MM.1S (cell line): ENCODE measurements around the gene CCDC27.

ENCODE experiments used
- DNase-seq: peaks from one replicate; pipeline ENCODE4 v3.0.0-alpha.2; 2015
- H2AFZ ChIP-seq: fragments of 300-600 bp; sonication (generic); 2 replicates; pipeline ENCODE4 v1.6.0; 2016; ENCODE audit warnings: antibody characterized with exemption, low read length
- H3F3A ChIP-seq: fragments of 300-600 bp; sonication (generic); 2 replicates; pipeline ENCODE4 v1.6.1; 2016; ENCODE audit warnings: mild to moderate bottlenecking, antibody characterized with exemption, low read length, moderate library complexity, mixed read lengths; ENCODE audit not compliant: insufficient read depth
- H3K27ac ChIP-seq: fragments of 300-600 bp; sonication (generic); 2 replicates; pipeline ENCODE4 v1.5.1; 2016; ENCODE audit warnings: mild to moderate bottlenecking, low read length
- H3K27me3 ChIP-seq: fragments of 300-600 bp; sonication (generic); replicated peaks from 2 replicates; pipeline ENCODE4 v1.6.0; 2016; ENCODE audit warnings: low read length; ENCODE audit not compliant: insufficient read depth
- H3K36me3 ChIP-seq: fragments of 300-600 bp; sonication (generic); replicated peaks from 2 replicates; pipeline ENCODE4 v1.6.1; 2016; ENCODE audit warnings: mild to moderate bottlenecking, low read length, mixed read lengths; ENCODE audit not compliant: insufficient read depth
- H3K4me1 ChIP-seq: fragments of 300-600 bp; sonication (generic); 2 replicates; pipeline ENCODE4 v1.6.1; 2016; ENCODE audit warnings: low read length, mixed read lengths
- H3K4me2 ChIP-seq: fragments of 300-600 bp; sonication (generic); 2 replicates; pipeline ENCODE4 v1.6.0; 2016; ENCODE audit warnings: low read depth, low read length
- H3K4me3 ChIP-seq: fragments of 300-600 bp; sonication (generic); 2 replicates; pipeline ENCODE4 v1.5.1; 2016; ENCODE audit warnings: low read length, mixed read lengths
- H3K79me2 ChIP-seq: fragments of 300-600 bp; sonication (generic); 2 replicates; pipeline ENCODE4 v1.6.1; 2016; ENCODE audit warnings: mixed run types, low read length, mixed read lengths
- H3K9ac ChIP-seq: fragments of 300-600 bp; sonication (generic); 2 replicates; pipeline ENCODE4 v1.6.1; 2016; ENCODE audit warnings: low read length, mixed read lengths
- H3K9me2 ChIP-seq: fragments of 300-600 bp; sonication (generic); replicated peaks from 2 replicates; pipeline ENCODE4 v1.6.1; 2016; ENCODE audit warnings: mild to moderate bottlenecking, low read length, mixed read lengths; ENCODE audit not compliant: insufficient read depth
- H3K9me3 ChIP-seq: fragments of 300-600 bp; sonication (generic); replicated peaks from 2 replicates; pipeline ENCODE4 v1.6.1; 2016; ENCODE audit warnings: mild to moderate bottlenecking, low read length, mixed read lengths; ENCODE audit not compliant: insufficient read depth
- H4K20me1 ChIP-seq: fragments of 300-600 bp; sonication (generic); 2 replicates; pipeline ENCODE4 v1.6.1; 2016; ENCODE audit warnings: mild to moderate bottlenecking, low read length, moderate library complexity, mixed read lengths; ENCODE audit not compliant: insufficient read depth
- EZH2 ChIP-seq: fragments of 300-600 bp; sonication (generic); optimal IDR thresholded peaks from 2 replicates; pipeline ENCODE3; 2017; ENCODE audit warnings: low read depth, mild to moderate bottlenecking, antibody characterized with exemption, low read length, mixed read lengths
- EZH2phosphoT487 ChIP-seq: fragments of 300-600 bp; sonication (generic); IDR thresholded peaks from 2 replicates; pipeline ENCODE4 v1.6.1; 2018; ENCODE audit warnings: antibody characterized with exemption, low read length
- TF ChIP-seq, protein P1 (sequence below): fragments of 300-600 bp; sonication (generic); IDR thresholded peaks from 2 replicates; pipeline ENCODE4 v1.5.1; 2016; ENCODE audit warnings: antibody characterized with exemption, low read length, mixed read lengths

Gene CCDC27

DNA sequence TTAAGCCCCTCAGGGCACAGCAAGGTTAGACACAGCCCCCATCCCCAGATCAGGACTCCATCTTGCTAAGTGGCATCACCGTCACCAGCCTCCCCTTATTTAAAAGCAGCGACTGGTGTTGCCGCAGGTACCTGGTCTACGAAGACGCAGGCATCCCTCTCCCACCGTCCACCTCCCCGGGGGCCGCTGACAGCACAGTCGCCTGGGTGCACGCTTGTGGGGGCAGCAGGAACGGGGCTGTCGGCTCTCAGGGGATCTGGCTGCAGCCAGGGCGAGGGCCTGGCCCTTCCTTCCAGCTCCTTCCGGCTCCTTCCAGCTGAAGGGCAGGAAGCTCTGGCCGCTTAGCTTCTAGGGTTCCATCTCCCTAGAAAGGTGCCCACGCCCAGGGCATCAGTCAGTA is 17.6 kb upstream of the CCDC27 start:
- H3K4me2 ChIP-seq = no peak overlapping the region
- no peaks in the 10 kb centered on the region for H3K9me2 ChIP-seq
- H3K9ac ChIP-seq = no peak overlapping the region
- H3F3A ChIP-seq = no peaks in the 10 kb centered on the region
- no peaks in the 10 kb centered on the region for H3K4me1 ChIP-seq
- no peaks in the 10 kb centered on the region for H3K79me2 ChIP-seq
- no peaks in the 10 kb centered on the region for H3K9me3 ChIP-seq
- no peaks in the 10 kb centered on the region for H4K20me1 ChIP-seq
- no peaks in the 10 kb centered on the region for H3K27me3 ChIP-seq
- TF ChIP-seq EZH2 (no peak), EZH2phosphoT487 (no peak)
- TF ChIP-seq, protein P1, sequence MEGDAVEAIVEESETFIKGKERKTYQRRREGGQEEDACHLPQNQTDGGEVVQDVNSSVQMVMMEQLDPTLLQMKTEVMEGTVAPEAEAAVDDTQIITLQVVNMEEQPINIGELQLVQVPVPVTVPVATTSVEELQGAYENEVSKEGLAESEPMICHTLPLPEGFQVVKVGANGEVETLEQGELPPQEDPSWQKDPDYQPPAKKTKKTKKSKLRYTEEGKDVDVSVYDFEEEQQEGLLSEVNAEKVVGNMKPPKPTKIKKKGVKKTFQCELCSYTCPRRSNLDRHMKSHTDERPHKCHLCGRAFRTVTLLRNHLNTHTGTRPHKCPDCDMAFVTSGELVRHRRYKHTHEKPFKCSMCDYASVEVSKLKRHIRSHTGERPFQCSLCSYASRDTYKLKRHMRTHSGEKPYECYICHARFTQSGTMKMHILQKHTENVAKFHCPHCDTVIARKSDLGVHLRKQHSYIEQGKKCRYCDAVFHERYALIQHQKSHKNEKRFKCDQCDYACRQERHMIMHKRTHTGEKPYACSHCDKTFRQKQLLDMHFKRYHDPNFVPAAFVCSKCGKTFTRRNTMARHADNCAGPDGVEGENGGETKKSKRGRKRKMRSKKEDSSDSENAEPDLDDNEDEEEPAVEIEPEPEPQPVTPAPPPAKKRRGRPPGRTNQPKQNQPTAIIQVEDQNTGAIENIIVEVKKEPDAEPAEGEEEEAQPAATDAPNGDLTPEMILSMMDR = no peak
- H3K27ac ChIP-seq = no peak overlapping the region
- H2AFZ ChIP-seq = no peak overlapping the region
- no peak for DNase-seq
- H3K4me3 ChIP-seq = no peak overlapping the region
- H3K36me3 ChIP-seq = no peaks in the 10 kb centered on the region

DNA sequence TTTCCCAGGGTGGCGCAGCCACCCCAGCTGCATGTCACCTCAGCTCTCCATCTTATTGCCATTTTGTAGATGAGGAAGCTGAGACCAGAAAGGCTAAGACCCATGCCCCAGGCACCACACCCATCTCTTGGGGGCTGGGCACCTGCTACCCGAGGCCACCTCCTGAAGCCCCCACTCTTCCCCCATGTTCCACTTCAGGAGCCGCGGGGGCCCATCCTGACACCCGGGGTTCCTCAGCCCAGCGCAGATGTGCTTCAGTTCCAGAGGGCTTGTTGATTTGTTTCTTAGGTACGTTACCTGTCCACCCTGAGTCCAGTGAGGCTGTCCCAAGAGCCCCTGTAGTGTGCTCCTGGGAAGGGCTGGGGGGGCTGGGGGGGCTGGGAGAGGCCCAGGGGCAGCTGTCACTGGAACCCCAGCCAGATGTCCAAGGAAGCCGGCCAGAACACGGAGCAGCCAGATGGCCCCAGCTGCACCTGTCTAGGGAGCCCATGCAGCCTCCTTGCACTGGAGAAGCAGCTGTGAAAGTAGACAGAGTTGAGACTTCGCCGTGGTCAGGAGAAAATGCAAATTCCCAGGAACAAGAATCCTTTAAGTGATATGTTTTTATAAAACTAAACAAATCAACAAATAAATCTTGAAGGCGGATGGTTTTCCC is 17.1 kb upstream of the CCDC27 start:
- Histone ChIP-seq H3K9me2 (no peaks in the 10 kb centered on the region), H2AFZ (no peak overlapping the region), H3K9ac (no peak overlapping the region), H3K4me2 (no peak overlapping the region), H4K20me1 (no peaks in the 10 kb centered on the region), H3K4me3 (no peak overlapping the region), H3F3A (no peaks in the 10 kb centered on the region), H3K36me3 (no peaks in the 10 kb centered on the region), H3K27me3 (no peaks in the 10 kb centered on the region), H3K9me3 (no peaks in the 10 kb centered on the region), H3K79me2 (no peaks in the 10 kb centered on the region), H3K27ac (no peak overlapping the region), H3K4me1 (no peaks in the 10 kb centered on the region)
- no peak for TF ChIP-seq EZH2
- TF ChIP-seq EZH2phosphoT487 = no peak
- TF ChIP-seq, protein P1 = no peak
- DNase-seq = no peak

DNA sequence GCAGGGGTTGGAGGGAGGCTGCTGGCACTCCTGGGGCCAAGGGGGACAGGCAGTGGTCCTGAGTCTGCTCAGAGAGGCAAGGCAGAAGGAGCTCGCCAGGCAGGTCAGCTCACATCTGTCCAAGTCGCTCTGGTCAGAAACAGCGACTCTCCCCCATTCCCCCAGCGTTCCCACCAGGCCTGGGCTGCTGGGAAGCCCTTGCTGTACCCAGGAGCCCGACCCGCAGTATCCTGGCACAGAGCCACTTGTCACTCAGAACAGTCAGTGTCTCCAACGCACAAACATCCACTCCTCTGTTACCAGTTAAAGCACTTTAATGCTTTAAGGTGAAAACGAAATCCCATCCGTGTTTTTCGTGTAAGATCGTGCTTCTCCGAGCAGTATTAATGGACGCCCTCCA is 16.6 kb upstream of the CCDC27 start:
- H2AFZ ChIP-seq = no peak overlapping the region
- no peaks in the 10 kb centered on the region for H3K36me3 ChIP-seq
- H3K4me1 ChIP-seq = no peaks in the 10 kb centered on the region
- H3K79me2 ChIP-seq = no peaks in the 10 kb centered on the region
- no peak overlapping the region for H3K4me2 ChIP-seq
- H3K9ac ChIP-seq = no peak overlapping the region
- DNase-seq = no peak
- H4K20me1 ChIP-seq = no peaks in the 10 kb centered on the region
- H3K4me3 ChIP-seq = no peak overlapping the region
- no peaks in the 10 kb centered on the region for H3K27me3 ChIP-seq
- H3K27ac ChIP-seq = no peak overlapping the region
- H3F3A ChIP-seq = no peaks in the 10 kb centered on the region
- no peaks in the 10 kb centered on the region for H3K9me3 ChIP-seq
- TF ChIP-seq, protein P1 = no peak
- TF ChIP-seq EZH2phosphoT487 = no peak
- no peak for TF ChIP-seq EZH2
- no peaks in the 10 kb centered on the region for H3K9me2 ChIP-seq
